Osteocyte (in vitro differentiated cells): ENCODE results near the gene ZNF76. TPM values are rescaled to one million over a fixed set of nuclear protein-coding genes. Genes with fewer than 3 reads are reported as not detected.

Experiments used
- DNase-seq: peaks from one replicate; pipeline ENCODE4 v3.0.0; 2021; ENCODE audit warnings: mixed read lengths; ENCODE audit not compliant: unreplicated experiment; ENCODE audit errors: extremely low spot score
- H3K27ac Mint-ChIP-seq: one replicate; pipeline ENCODE4 v1.8.0; 2021; ENCODE audit warnings: mild to moderate bottlenecking, mixed read lengths; ENCODE audit not compliant: unreplicated experiment
- H3K27me3 Mint-ChIP-seq: one replicate; pipeline ENCODE4 v1.8.0; 2021; ENCODE audit warnings: mixed read lengths; ENCODE audit not compliant: unreplicated experiment
- H3K36me3 Mint-ChIP-seq: one replicate; pipeline ENCODE4 v1.8.0; 2021; ENCODE audit warnings: mixed read lengths; ENCODE audit not compliant: unreplicated experiment
- H3K4me1 Mint-ChIP-seq: one replicate; pipeline ENCODE4 v1.8.0; 2021; ENCODE audit warnings: mixed read lengths; ENCODE audit not compliant: unreplicated experiment
- H3K4me3 Mint-ChIP-seq: one replicate; pipeline ENCODE4 v1.8.0; 2021; ENCODE audit warnings: mild to moderate bottlenecking, moderate library complexity, mixed read lengths; ENCODE audit not compliant: unreplicated experiment
- H3K9me3 Mint-ChIP-seq: one replicate; pipeline ENCODE4 v1.8.0; 2021; ENCODE audit warnings: mixed read lengths; ENCODE audit not compliant: unreplicated experiment
- CTCF ChIP-seq: fragments of 200-600 bp; sonication (generic); IDR thresholded peaks from 2 replicates; pipeline ENCODE4 v1.5.0; 2021; ENCODE audit warnings: antibody characterized with exemption, mild to moderate bottlenecking, moderate library complexity
- total RNA-seq: library from RNA; stranded (reverse); gene quantifications from 2 replicates; pipeline ENCODE4 v1.2.1, GENCODE V29; 2021

ZNF76 gene
- total RNA-seq, 1 donor from 2014 or later = 32.9 TPM

- no peak for DNase-seq
- H3K9me3 Mint-ChIP-seq = no peaks in the 10 kb centered on the region
- no peak for TF ChIP-seq CTCF
- H3K27me3 Mint-ChIP-seq = no peaks in the 10 kb centered on the region
- H3K27ac Mint-ChIP-seq = no peak overlapping the region
- H3K4me3 Mint-ChIP-seq = no peak overlapping the region
- H3K36me3 Mint-ChIP-seq = peaks cover 14% of the 10 kb centered on the region
- peaks cover 13% of the 10 kb centered on the region for H3K4me1 Mint-ChIP-seq
Measured at GRCh38 chr6:35229304-35229703, 30.2 kb upstream of the ZNF76 start.

- TF ChIP-seq CTCF = no peak
- H3K4me1 Mint-ChIP-seq = peaks cover 13% of the 10 kb centered on the region
- H3K36me3 Mint-ChIP-seq = peaks cover 22% of the 10 kb centered on the region
- peaks cover 5% of the 10 kb centered on the region for H3K9me3 Mint-ChIP-seq
- H3K27me3 Mint-ChIP-seq = no peaks in the 10 kb centered on the region
- no peak overlapping the region for H3K4me3 Mint-ChIP-seq
- DNase-seq = no peak
- H3K27ac Mint-ChIP-seq = no peak overlapping the region
Measured at GRCh38 chr6:35230498-35230897, 29.0 kb upstream of the ZNF76 start.

GRCh38 chr6:35230950-35231349 lies 28.6 kb upstream of the ZNF76 start:
- no peak for DNase-seq
- no peak for TF ChIP-seq CTCF
- Mint-ChIP-seq H3K4me1 (peaks cover 13% of the 10 kb centered on the region), H3K36me3 (peaks cover 25% of the 10 kb centered on the region), H3K27me3 (no peaks in the 10 kb centered on the region), H3K4me3 (no peak overlapping the region), H3K9me3 (peaks cover 5% of the 10 kb centered on the region), H3K27ac (no peak overlapping the region)

- Mint-ChIP-seq H3K36me3 (peaks cover 27% of the 10 kb centered on the region), H3K4me3 (no peak overlapping the region), H3K27ac (no peak overlapping the region), H3K9me3 (peaks cover 5% of the 10 kb centered on the region), H3K27me3 (no peaks in the 10 kb centered on the region), H3K4me1 (peaks cover 13% of the 10 kb centered on the region)
- DNase-seq = no peak
- TF ChIP-seq CTCF = no peak
Measured at GRCh38 chr6:35231563-35231962, 28.0 kb upstream of the ZNF76 start.

- no peak for TF ChIP-seq CTCF
- H3K36me3 Mint-ChIP-seq = peaks cover 26% of the 10 kb centered on the region
- H3K9me3 Mint-ChIP-seq = peaks cover 5% of the 10 kb centered on the region
- H3K27ac Mint-ChIP-seq = no peak overlapping the region
- no peak for DNase-seq
- no peaks in the 10 kb centered on the region for H3K27me3 Mint-ChIP-seq
- no peak overlapping the region for H3K4me3 Mint-ChIP-seq
- peaks cover 26% of the 10 kb centered on the region for H3K4me1 Mint-ChIP-seq
Measured at GRCh38 chr6:35234901-35235300, 24.6 kb upstream of the ZNF76 start.
